Esophagus muscularis mucosa (tissue), 4 donors: Measurements from ENCODE around the gene IGSF5.

Experiments
- CTCF ChIP-seq, 3 experiments: fragments of 200-600 bp in 2 of 3; fragments of 450-650 bp in 1 of 3; sonication (generic) in 2 of 3; IDR thresholded peaks; one replicate each; pipeline ENCODE4 v1.5.1; 2017 to 2019; ENCODE audit warnings: antibody characterized with exemption in 3 of 3, mild to moderate bottlenecking in 2 of 3, moderate library complexity in 1 of 3
- EP300 ChIP-seq: sonication (generic); formaldehyde crosslinking; IDR thresholded peaks from one replicate; pipeline ENCODE4 v1.6.1; 2017; ENCODE audit warnings: antibody characterized with exemption
- POLR2A ChIP-seq: fragments of 450-650 bp; IDR thresholded peaks from one replicate; pipeline ENCODE4 v1.6.1; 2017; ENCODE audit warnings: antibody characterized with exemption, moderate library complexity, mild to moderate bottlenecking, low read depth
- POLR2AphosphoS5 ChIP-seq, 2 donors: sonication (generic); formaldehyde crosslinking; IDR thresholded peaks; one replicate each; pipeline ENCODE4 v1.6.1; 2017; ENCODE audit warnings: antibody characterized with exemption in 2 of 2

GRCh38 chr21:39796466-39796865 lies 51.5 kb downstream of the IGSF5 start:
- no peak for TF ChIP-seq CTCF (IDR thresholded peaks at IDR 0.05)
- TF ChIP-seq POLR2A = no peak
- no peak for TF ChIP-seq EP300
- TF ChIP-seq POLR2AphosphoS5 (IDR thresholded peaks at IDR 0.05) = no peak
